Activated CD4-positive, alpha-beta T cell treated with anti-CD3 and anti-CD28 coated beads, Interleukin-2, amount 10 ng/mL, durations not matched to agents 24 days and 14 days (primary cell): ENCODE measurements around the gene WDR75. TPM values are rescaled to one million over a fixed set of nuclear protein-coding genes. Genes with fewer than 3 reads are reported as not detected.
"Not testable (repeated sequence)": the region's sequence is repeated elsewhere in the genome, so short reads cannot be mapped to it uniquely, and the experiment has no call there.

ENCODE experiments used
- DNase-seq: peaks from one replicate; pipeline ENCODE4 v3.0.0; 2022
- H3K27ac Mint-ChIP-seq: one replicate; pipeline ENCODE4 v1.8.0; 2022; ENCODE audit warnings: mild to moderate bottlenecking, mixed read lengths
- H3K27me3 Mint-ChIP-seq: one replicate; pipeline ENCODE4 v1.8.0; 2022; ENCODE audit warnings: mixed read lengths
- H3K36me3 Mint-ChIP-seq: one replicate; pipeline ENCODE4 v1.8.0; 2022; ENCODE audit warnings: low read depth, mild to moderate bottlenecking, mixed read lengths
- H3K4me1 Mint-ChIP-seq: one replicate; pipeline ENCODE4 v1.8.0; 2021; ENCODE audit warnings: mixed read lengths
- H3K4me3 Mint-ChIP-seq: one replicate; pipeline ENCODE4 v1.8.0; 2022; ENCODE audit warnings: mild to moderate bottlenecking, moderate library complexity, mixed read lengths
- H3K9me3 Mint-ChIP-seq: one replicate; pipeline ENCODE4 v1.8.0; 2021; ENCODE audit warnings: mixed read lengths
- intact Hi-C: fragments of 100-400 bp; cut with micrococcal nuclease; formaldehyde crosslinking; loops from one replicate; pipeline ENCODE4 v1.15.1; 2023
- total RNA-seq: library from RNA; stranded (reverse); gene quantifications from 2 replicates; pipeline ENCODE4 v1.2.3, GENCODE V29; 2022

The WDR75 gene
- total RNA-seq, 1 donor from 2014 or later: 117 TPM

GRCh38 chr2:189465478-189465877 lies 24.2 kb downstream of the WDR75 start:
- DNase-seq: no peak
- H3K27ac Mint-ChIP-seq: no peak overlapping the region
- H3K36me3 Mint-ChIP-seq: peaks cover 70% of the 10 kb centered on the region
- H3K4me3 Mint-ChIP-seq: no peak overlapping the region
- H3K4me1 Mint-ChIP-seq: no peaks in the 10 kb centered on the region
- H3K27me3 Mint-ChIP-seq: no peaks in the 10 kb centered on the region
- intact Hi-C loops: no loop called here
- H3K9me3 Mint-ChIP-seq: no peaks in the 10 kb centered on the region

DNA sequence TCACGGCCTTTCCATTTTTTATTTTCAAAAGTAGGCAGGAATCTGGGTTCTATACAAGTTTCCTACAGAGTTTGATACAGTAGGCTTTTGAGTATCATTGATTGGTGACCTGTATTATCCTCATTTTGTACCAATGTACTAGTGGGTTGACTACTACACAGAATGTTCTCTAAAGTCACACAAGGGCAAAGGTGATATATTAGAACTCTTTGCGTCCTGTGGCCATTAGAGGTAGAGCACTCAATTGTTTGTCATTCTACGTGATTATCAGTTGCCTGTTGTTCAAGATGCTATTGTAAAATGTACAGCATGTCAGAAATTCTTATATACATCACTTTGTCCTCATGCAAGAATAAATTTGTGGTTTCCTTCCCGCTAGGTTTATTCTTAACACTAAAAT lies 24.8 kb downstream of the WDR75 start:
- H3K27me3 Mint-ChIP-seq: no peaks in the 10 kb centered on the region
- DNase-seq: no peak
- intact Hi-C loops: no loop called here
- H3K36me3 Mint-ChIP-seq: peaks cover 73% of the 10 kb centered on the region
- H3K9me3 Mint-ChIP-seq: no peaks in the 10 kb centered on the region
- H3K27ac Mint-ChIP-seq: no peak overlapping the region
- no peak overlapping the region for H3K4me3 Mint-ChIP-seq
- H3K4me1 Mint-ChIP-seq: no peaks in the 10 kb centered on the region

- intact Hi-C loops: no loop called here
- Mint-ChIP-seq H3K27me3 (no peaks in the 10 kb centered on the region), H3K4me3 (no peak overlapping the region), H3K9me3 (no peaks in the 10 kb centered on the region), H3K4me1 (no peaks in the 10 kb centered on the region), H3K27ac (no peak overlapping the region), H3K36me3 (peaks cover 78% of the 10 kb centered on the region)
- no peak for DNase-seq
Measured at GRCh38 chr2:189466656-189467055, 25.4 kb downstream of the WDR75 start.

DNA sequence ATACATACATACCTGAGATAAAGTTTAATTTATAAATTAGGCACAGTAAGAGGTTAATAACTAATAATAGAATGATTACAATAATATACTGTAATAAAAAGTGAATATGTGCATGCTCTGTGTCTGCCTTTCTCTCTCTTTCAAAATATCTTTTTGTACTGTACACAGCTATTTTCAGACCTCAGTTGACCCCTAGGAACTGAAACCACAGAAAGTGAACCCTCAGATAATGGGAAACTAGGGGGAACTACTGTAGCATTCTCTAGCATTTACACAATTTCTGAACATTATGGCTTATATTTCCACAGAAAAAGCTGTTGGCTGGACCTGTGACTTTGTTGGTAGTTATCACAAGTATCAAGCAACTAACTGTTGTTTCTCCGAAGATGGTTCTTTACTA lies 25.9 kb downstream of the WDR75 start:
- intact Hi-C loops: no loop called here
- Mint-ChIP-seq H3K27ac (no peak overlapping the region), H3K27me3 (no peaks in the 10 kb centered on the region), H3K9me3 (no peaks in the 10 kb centered on the region), H3K4me1 (no peaks in the 10 kb centered on the region), H3K36me3 (peaks cover 80% of the 10 kb centered on the region), H3K4me3 (no peak overlapping the region)
- no peak for DNase-seq

DNA sequence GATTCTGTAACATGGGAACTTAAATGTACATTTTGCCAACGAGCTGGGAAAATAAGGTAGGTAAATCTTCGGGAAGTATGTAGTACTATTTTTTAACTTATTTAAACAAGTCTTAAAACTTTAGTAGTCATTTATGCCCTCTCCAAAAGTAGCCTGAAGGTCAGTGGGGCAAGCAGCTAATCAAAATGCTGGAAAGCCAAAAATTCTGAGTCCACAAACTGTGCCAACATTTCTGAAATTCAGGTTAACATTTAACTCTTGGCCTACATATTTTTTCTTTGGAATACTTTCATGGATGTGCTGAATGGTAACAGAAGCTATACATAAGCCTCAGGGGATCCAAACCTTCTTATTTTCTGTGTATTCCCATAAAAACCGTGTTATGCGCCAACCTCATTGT lies 26.3 kb downstream of the WDR75 start:
- intact Hi-C loops: no loop called here
- no peak overlapping the region for H3K4me3 Mint-ChIP-seq
- peaks cover 82% of the 10 kb centered on the region for H3K36me3 Mint-ChIP-seq
- no peaks in the 10 kb centered on the region for H3K4me1 Mint-ChIP-seq
- H3K27me3 Mint-ChIP-seq: no peaks in the 10 kb centered on the region
- no peak overlapping the region for H3K27ac Mint-ChIP-seq
- DNase-seq: no peak
- no peaks in the 10 kb centered on the region for H3K9me3 Mint-ChIP-seq

DNA sequence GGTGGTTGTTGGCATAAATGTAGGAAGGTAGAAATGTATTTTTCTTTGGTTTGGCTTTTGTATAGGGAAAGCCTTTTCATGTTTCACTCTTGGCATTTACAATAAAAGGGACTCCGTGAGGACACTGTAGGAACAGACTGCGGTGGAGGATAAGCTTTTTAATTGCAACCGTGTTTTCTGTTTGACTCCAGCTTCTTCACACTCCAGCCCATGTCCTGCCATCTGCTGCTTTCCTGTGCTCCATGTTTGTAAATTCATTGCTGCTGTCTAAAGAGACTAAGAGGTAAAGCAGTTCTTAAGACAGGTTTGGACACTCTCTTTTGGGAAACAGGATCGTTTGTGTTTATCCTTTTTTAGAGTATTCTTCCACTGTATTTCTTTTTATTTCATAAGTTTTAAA lies 33.3 kb downstream of the WDR75 start:
- H3K36me3 Mint-ChIP-seq: peaks cover 68% of the 10 kb centered on the region
- no peak for DNase-seq

GRCh38 chr2:189477756-189478155 lies 36.5 kb downstream of the WDR75 start:
- Mint-ChIP-seq H3K27me3 (no peaks in the 10 kb centered on the region), H3K4me1 (no peaks in the 10 kb centered on the region), H3K4me3 (no peak overlapping the region), H3K36me3 (peaks cover 41% of the 10 kb centered on the region), H3K27ac (no peak overlapping the region), H3K9me3 (no peaks in the 10 kb centered on the region)
- no peak for DNase-seq
- intact Hi-C loops: no loop called here

More for the DNA sequence above, 33.3 kb downstream of the WDR75 start:
- Mint-ChIP-seq H3K27ac (peak overlapping the region; percentile 45), H3K9me3 (no peaks in the 10 kb centered on the region), H3K4me1 (no peaks in the 10 kb centered on the region), H3K4me3 (no peak overlapping the region), H3K27me3 (no peaks in the 10 kb centered on the region)
- intact Hi-C loops: no loop called here

- H3K27me3 Mint-ChIP-seq, H3K9me3 Mint-ChIP-seq, DNase-seq, intact Hi-C loops, H3K27ac Mint-ChIP-seq, H3K4me3 Mint-ChIP-seq, H3K4me1 Mint-ChIP-seq: not testable (repeated sequence)
- peaks cover 39% of the 10 kb centered on the region for H3K36me3 Mint-ChIP-seq
Measured at GRCh38 chr2:189478289-189478688, 37.0 kb downstream of the WDR75 start.

GRCh38 chr2:189481071-189481470 lies 39.8 kb downstream of the WDR75 start:
- Mint-ChIP-seq H3K36me3 (peaks cover 16% of the 10 kb centered on the region), H3K4me3 (no peak overlapping the region), H3K27me3 (peaks cover 2% of the 10 kb centered on the region), H3K27ac (no peak overlapping the region), H3K4me1 (no peaks in the 10 kb centered on the region), H3K9me3 (no peaks in the 10 kb centered on the region)
- intact Hi-C loops: no loop called here
- DNase-seq: no peak

GRCh38 chr2:189483571-189483970 lies 42.3 kb downstream of the WDR75 start:
- DNase-seq: no peak
- intact Hi-C loops: no loop called here
- H3K36me3 Mint-ChIP-seq: peaks cover 1% of the 10 kb centered on the region
- H3K27me3 Mint-ChIP-seq: peaks cover 2% of the 10 kb centered on the region
- H3K27ac Mint-ChIP-seq: no peak overlapping the region
- no peak overlapping the region for H3K4me3 Mint-ChIP-seq
- H3K9me3 Mint-ChIP-seq: no peaks in the 10 kb centered on the region
- no peaks in the 10 kb centered on the region for H3K4me1 Mint-ChIP-seq

GRCh38 chr2:189483980-189484740 lies 42.9 kb downstream of the WDR75 start:
- no peaks in the 10 kb centered on the region for H3K9me3 Mint-ChIP-seq
- H3K4me1 Mint-ChIP-seq: no peaks in the 10 kb centered on the region
- intact Hi-C loops: no loop called here
- no peak overlapping the region for H3K27ac Mint-ChIP-seq
- peaks cover 2% of the 10 kb centered on the region for H3K27me3 Mint-ChIP-seq
- DNase-seq: no peak
- H3K36me3 Mint-ChIP-seq: no peaks in the 10 kb centered on the region
- no peak overlapping the region for H3K4me3 Mint-ChIP-seq

DNA sequence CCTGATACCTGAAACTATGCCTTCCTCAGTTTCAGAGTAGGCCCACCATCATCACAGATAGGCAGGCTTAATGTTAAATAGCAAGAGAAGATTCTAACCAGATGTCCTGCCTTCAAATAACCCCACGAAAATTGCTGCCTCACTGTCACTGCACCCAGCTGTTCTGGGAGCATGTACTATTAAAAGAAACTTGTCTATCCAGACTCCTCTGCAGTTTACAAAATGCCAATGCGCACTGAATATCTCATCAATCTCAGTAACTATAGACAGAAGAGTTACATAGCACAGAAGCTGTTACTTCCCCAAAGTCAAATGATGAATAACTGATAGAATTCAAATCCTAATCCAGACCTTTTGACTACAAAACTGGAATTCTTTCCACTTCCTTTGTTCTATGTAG lies 43.9 kb downstream of the WDR75 start:
- no peak overlapping the region for H3K4me3 Mint-ChIP-seq
- no peaks in the 10 kb centered on the region for H3K36me3 Mint-ChIP-seq
- no peaks in the 10 kb centered on the region for H3K4me1 Mint-ChIP-seq
- peaks cover 2% of the 10 kb centered on the region for H3K27me3 Mint-ChIP-seq
- intact Hi-C loops: no loop called here
- no peak for DNase-seq
- no peaks in the 10 kb centered on the region for H3K9me3 Mint-ChIP-seq
- no peak overlapping the region for H3K27ac Mint-ChIP-seq

DNA sequence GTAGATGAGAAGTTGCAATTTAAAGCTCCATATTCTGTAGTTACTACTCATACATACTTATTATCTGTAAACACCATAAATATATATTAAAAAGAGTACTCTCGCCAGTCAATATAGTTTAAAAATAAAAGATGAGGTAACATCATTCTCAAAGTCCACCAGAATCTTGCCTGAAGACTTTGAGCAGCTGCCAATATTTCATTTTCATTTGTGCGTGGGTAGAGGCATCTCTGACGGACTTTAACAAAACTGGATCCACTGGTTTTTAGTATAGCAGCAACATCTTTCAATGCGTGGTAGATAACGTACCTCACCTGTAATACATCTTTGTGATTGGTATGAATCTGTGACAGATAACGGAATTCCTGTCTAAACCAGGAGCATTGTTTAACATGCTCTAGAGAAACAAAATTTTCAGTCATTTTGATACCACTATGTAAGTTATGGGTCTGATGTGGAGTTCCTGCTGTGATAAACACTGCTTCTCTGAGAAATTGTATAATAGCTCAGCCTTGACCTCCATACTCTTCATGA lies 45.0 kb downstream of the WDR75 start:
- Mint-ChIP-seq H3K4me3 (no peak overlapping the region), H3K4me1 (no peaks in the 10 kb centered on the region), H3K27me3 (peaks cover 5% of the 10 kb centered on the region), H3K36me3 (no peaks in the 10 kb centered on the region), H3K9me3 (peaks cover 4% of the 10 kb centered on the region), H3K27ac (no peak overlapping the region)
- intact Hi-C loops: no loop called here
- DNase-seq: no peak

DNA sequence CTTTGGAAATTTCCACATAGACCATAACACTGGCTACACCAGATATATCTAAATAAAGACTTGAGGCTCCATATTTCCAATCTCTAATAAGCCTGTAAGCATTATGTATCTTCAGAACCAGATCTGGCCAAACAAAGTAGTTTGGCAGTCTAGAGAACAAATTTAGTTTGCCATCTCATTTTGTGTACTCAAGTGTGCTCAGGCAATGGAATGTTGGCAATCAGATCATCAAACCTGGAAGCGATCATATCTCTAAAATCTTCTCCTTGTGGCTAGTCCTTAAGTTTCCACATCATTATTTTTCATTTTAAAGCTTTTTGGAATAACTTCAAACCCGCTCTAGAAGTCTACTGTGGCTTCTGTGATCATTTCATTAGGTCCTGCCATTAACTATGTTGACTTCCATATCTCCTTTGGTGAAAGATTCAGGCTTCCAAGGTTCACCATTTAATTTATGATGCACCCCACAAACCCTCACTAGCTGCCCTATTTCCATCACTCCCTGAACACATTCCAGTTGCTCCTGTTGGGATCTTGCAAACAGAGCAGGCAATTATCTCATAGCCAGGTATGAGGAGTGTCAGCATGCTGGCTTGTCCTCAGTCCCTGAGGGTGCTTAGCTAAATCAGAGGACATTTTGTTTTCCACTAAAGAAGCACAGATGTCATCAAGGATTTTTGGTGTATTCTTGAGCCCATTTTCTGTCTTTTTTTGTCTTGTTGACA lies 46.2 kb downstream of the WDR75 start:
- intact Hi-C loops: no loop called here
- H3K4me3 Mint-ChIP-seq: no peak overlapping the region
- H3K36me3 Mint-ChIP-seq: no peaks in the 10 kb centered on the region
- peaks cover 8% of the 10 kb centered on the region for H3K27me3 Mint-ChIP-seq
- H3K9me3 Mint-ChIP-seq: peaks cover 4% of the 10 kb centered on the region
- no peak overlapping the region for H3K27ac Mint-ChIP-seq
- H3K4me1 Mint-ChIP-seq: no peaks in the 10 kb centered on the region
- DNase-seq: no peak
